GM18951 (cell line): Measurements from ENCODE around the gene GPRC5C.

Source experiments
- POLR2A ChIP-seq: IDR thresholded peaks from 4 replicates; pipeline ENCODE4 v1.6.1; 2011; ENCODE audit warnings: mild to moderate bottlenecking; ENCODE audit not compliant: insufficient read length, insufficient read depth; ENCODE audit errors: extremely low read depth
- in situ Hi-C: fragments of 300-500 bp; cut with MboI; formaldehyde crosslinking; loops from one replicate; pipeline ENCODE4 v1.12.0; 2022; ENCODE audit warnings: low sequenced_read_pairs, mixed read lengths, inconsistent platforms; ENCODE audit not compliant: unreplicated experiment

The GPRC5C gene

GRCh38 chr17:74430706-74431567 is 951 bp upstream of the GPRC5C start:
- in situ Hi-C loops: no loop called here

GRCh38 chr17:74432424-74432690 is 469 bp downstream of the GPRC5C start:
- in situ Hi-C loops: no loop called here
- no peak for TF ChIP-seq POLR2A

More at GRCh38 chr17:74430706-74431567, 951 bp upstream of the GPRC5C start:
- TF ChIP-seq POLR2A: peak; percentile 27

- TF ChIP-seq POLR2A: no peak
- in situ Hi-C loops: no loop called here
These were observed 991 bp downstream of the GPRC5C start for GRCh38 chr17:74432766-74433391.

- in situ Hi-C loops: no loop called here
- no peak for TF ChIP-seq POLR2A
These were observed 1.7 kb downstream of the GPRC5C start for GRCh38 chr17:74433421-74434121.

GRCh38 chr17:74435775-74436359 is 4.0 kb downstream of the GPRC5C start:
- no peak for TF ChIP-seq POLR2A
- in situ Hi-C loops: no loop called here

GRCh38 chr17:74437702-74438101 is 5.8 kb downstream of the GPRC5C start:
- in situ Hi-C loops: no loop called here
- no peak for TF ChIP-seq POLR2A

- in situ Hi-C loops: no loop called here
- TF ChIP-seq POLR2A: no peak
These were observed 8.0 kb downstream of the GPRC5C start for GRCh38 chr17:74439691-74440567.

- TF ChIP-seq POLR2A: no peak
- in situ Hi-C loops: no loop called here
These were observed 9.6 kb downstream of the GPRC5C start for GRCh38 chr17:74441537-74441936.

GRCh38 chr17:74442291-74442669 is 10.4 kb downstream of the GPRC5C start:
- in situ Hi-C loops: no loop called here
- no peak for TF ChIP-seq POLR2A

GRCh38 chr17:74442670-74443515 is 11.0 kb downstream of the GPRC5C start:
- in situ Hi-C loops: no loop called here
- TF ChIP-seq POLR2A: peak; percentile 62

GRCh38 chr17:74443516-74444296 is 11.8 kb downstream of the GPRC5C start:
- in situ Hi-C loops: no loop called here
- TF ChIP-seq POLR2A: no peak
